GM12872 (cell line): ENCODE results near the gene MRPL42.
A peak's percentile ranks its signal among the peaks of the same experiment; 100 is the strongest.

Experiments
- TF ChIP-seq, protein P1 (sequence below): IDR thresholded peaks from 3 replicates; pipeline ENCODE4 v1.5.1; 2011; ENCODE audit warnings: low read depth, mild to moderate bottlenecking, low read length, moderate library complexity; ENCODE audit not compliant: insufficient read depth

Gene MRPL42

DNA sequence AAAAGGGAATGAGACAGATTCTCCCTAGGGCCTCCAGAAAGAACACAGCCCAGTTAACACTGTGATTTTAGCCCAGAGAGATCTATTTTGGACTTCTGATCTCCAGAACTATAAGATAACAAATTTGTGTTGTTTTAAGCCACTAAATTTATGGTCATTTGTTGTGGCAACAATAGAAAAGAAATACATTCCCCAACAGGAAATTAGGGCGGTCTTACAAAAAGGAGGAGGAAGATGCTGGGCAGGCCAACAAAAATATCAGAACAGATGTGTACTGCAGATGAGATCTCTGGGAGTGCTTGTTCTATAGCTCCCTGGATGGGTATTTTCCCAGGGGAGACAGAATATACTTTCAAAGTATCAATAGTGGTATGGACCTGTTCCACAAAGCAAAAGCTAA is 73.2 kb downstream of the MRPL42 start:
- TF ChIP-seq, protein P1, sequence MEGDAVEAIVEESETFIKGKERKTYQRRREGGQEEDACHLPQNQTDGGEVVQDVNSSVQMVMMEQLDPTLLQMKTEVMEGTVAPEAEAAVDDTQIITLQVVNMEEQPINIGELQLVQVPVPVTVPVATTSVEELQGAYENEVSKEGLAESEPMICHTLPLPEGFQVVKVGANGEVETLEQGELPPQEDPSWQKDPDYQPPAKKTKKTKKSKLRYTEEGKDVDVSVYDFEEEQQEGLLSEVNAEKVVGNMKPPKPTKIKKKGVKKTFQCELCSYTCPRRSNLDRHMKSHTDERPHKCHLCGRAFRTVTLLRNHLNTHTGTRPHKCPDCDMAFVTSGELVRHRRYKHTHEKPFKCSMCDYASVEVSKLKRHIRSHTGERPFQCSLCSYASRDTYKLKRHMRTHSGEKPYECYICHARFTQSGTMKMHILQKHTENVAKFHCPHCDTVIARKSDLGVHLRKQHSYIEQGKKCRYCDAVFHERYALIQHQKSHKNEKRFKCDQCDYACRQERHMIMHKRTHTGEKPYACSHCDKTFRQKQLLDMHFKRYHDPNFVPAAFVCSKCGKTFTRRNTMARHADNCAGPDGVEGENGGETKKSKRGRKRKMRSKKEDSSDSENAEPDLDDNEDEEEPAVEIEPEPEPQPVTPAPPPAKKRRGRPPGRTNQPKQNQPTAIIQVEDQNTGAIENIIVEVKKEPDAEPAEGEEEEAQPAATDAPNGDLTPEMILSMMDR: no peak

DNA sequence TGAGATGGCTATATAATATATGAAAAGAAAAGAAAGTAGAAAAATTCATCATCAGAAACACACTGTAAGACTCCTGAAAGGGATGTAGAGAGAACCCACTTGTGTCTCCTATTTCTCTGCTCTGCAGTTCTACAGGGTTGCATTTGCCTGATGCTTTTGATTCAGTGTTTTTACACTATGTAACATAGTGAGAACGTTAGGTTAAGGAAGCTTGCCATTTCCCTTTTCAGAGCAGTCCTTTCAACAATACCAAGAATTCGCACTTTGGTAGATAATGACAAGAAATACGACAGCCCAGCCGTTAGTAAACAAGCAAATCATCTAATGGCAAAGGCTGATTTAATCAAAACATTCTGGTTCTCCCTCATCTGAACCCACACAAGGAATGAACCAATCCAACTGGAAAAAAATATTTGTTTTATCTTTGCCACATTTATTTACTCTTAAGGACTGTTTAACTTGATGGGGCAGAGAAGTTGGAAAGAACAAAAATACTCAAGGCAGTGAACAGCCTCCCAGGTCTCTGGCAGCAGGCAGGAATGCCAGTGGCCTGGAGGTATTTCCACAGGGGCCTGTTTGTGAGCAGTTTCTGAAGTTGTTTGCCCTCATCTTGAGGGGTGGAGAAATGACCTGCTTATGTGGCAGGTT is 74.4 kb downstream of the MRPL42 start:
- TF ChIP-seq, protein P1: no peak

DNA sequence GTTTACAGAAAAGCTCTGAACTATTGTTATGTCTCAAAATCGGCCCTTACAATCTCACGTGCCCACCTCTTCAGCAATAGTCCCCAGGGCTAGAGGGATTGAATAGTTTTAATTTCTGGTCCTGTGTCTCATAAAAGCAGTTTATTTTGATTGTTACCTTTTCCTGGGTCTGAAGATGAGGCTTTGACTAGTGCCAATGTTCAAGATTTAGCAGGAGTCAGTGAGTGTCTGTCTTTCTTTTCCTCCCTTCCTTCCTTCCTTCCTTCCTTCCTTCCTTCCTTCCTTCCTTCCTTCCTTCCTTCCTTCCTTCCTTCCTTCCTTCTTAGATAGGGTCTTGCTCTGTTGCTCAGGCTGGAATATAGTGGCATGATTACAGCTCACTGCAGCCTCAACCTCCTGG is 80.5 kb downstream of the MRPL42 start:
- TF ChIP-seq, protein P1: no peak

DNA sequence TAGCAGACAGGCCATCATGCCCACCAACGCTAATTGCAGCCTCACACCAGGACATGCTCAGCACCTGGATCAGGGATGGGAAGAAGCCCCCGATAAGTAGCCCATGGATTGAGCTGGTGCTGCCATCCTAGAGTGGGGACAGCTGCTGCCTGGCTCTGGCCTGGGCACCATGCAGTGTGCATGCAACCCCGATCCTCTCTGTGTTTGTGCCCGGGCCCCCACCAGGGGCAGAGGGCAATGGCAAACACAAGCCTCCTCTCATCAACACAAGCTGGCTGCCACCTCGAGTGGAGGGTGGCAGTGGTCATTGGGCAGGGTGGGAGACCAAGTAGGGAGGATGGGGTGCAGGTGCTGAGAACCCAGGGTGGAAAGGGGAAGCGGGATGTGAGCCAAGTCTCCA is 81.9 kb downstream of the MRPL42 start:
- TF ChIP-seq, protein P1: no peak

DNA sequence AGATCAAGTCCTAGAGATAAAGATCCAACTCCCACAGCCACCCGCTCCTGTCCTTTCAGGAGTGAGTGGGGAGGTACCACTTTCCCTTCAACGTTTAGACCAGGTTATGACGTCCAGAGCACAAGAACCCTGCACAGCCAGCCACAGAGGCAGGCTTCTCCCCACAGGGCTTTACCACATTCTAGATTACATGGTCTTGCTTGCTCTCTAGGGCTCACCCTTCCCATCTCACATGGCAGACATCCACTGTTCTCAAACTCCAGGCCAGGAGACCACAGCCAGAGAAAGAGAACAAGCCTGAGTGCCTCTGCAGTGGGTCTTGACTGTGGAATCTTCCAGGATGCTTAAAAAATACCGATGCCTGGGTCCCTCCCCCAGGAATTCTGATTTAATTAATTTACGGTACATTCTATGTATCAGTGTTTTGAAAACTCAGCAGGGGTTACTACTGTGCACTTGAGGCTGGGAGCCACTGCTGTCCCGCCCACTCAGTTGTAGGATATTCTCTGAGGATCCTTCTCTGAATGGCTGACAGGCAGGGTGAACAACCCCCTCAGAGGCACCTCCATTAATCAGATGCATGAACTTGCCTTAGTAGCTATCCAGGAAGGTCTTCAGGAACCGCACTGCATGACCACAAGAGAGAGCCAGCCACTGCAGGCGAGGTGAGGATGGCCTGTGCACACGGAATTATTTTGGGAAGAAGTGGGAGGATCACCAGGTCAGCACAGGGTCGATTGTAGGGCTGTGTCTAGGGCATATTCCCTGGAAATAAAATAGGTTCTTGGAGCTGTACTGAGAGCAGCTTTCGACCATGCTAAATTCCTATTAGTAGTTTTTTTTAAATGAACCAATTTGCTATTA is 83.7 kb downstream of the MRPL42 start:
- TF ChIP-seq, protein P1: no peak

DNA sequence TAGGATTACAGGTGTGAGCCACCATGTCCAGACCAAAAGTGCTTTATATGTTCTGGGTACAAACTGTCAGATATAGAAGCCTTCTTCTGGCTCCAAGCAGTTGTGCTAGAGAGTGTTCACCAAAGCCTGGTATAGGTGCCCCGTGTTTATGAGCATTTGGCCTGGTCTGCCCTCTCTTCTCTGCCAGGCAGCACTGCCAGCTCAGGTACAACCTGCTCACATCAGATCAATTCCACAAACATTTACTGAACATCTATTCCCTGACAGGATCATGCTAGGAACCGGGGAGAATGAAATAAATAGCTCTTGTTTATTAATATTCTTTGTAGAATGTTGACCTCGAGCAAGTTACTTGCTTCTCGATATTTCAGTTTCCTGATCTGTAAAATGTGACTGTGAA is 85.1 kb downstream of the MRPL42 start:
- TF ChIP-seq, protein P1: no peak

DNA sequence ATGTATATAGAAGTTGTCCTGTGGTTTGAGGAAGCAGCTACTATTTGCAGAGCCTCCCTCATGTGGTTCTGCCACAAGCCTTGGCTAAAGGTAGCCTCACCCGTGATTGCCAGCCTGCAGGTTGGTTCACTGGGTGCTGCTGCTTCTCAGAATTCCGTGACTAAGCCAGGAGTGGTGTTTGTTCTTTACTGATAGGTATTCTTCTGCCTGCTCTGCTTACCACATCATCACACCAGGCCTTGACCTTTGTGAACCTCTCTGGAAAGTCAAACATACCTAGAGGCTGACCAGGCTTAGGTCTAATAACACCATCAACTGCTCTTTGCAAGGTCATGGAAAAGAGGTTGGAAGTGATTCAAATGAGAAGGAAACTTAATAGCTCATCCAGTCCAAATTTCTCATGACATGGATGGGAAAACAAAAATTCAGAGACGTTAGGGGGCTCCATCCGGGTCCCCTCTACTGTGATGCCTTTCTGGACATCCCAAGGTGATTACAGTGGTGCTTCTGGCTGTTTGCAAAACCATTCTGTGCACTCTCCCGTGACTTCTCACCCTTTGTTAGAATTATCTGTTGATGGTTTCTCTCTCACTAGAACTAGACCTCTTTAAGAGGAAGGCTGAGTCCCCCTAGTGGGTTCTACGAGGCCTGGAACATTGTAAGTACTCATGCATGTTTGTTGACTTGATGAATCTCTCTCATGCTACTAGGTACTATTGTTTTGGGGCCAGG is 96.7 kb downstream of the MRPL42 start:
- TF ChIP-seq, protein P1: peak; percentile 39; the same call in 1 of the 3 replicates
